RKO (cell line): Measurements from ENCODE around the gene PAOX.
A peak's percentile ranks its signal among the peaks of the same experiment; 100 is the strongest.
"Not testable (repeated sequence)": the region's sequence is repeated elsewhere in the genome, so short reads cannot be mapped to it uniquely, and the experiment has no call there.

Experiments
- DNase-seq: peaks from one replicate; pipeline ENCODE4 v3.0.0-alpha.2; 2016; ENCODE audit warnings: low spot score

PAOX gene

DNA sequence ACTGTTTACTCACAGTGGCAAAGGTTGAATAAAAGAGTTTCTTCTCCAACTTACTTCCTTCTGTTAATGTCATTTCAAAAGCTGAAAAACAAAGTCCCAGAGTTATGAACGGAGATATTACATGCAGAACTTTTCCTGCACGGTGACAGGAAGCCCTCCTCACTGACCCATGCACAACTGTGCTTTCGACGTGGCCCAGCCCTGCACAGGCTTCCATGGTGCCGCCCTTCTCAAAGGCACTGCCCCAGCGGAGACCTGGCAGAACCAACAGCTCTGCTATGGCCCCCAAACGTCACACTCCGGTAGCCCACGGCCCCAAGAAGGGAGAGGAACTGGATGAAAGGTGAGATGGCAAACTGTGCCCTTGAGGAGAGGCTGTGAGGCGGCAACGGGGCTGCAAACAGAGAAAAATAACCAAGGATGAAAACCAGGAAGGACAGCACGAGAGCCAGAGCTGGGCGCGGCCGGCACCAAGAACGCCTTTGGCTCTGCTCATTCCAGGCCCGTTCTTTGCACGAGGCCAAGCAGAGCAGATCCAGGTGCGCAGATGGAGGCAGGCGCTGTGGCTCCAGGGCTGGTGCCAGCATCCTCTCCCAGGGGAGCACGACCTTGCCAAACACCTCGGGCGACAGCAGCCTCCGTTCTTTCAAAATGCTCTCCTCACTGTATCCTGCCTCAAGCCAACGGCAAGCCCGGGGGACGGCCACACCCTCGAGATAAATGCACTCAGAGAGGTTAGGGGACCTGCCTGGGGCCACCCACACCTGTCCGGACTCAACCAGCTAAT lies 14.2 kb upstream of the PAOX start:
- DNase-seq, result no peak

DNA sequence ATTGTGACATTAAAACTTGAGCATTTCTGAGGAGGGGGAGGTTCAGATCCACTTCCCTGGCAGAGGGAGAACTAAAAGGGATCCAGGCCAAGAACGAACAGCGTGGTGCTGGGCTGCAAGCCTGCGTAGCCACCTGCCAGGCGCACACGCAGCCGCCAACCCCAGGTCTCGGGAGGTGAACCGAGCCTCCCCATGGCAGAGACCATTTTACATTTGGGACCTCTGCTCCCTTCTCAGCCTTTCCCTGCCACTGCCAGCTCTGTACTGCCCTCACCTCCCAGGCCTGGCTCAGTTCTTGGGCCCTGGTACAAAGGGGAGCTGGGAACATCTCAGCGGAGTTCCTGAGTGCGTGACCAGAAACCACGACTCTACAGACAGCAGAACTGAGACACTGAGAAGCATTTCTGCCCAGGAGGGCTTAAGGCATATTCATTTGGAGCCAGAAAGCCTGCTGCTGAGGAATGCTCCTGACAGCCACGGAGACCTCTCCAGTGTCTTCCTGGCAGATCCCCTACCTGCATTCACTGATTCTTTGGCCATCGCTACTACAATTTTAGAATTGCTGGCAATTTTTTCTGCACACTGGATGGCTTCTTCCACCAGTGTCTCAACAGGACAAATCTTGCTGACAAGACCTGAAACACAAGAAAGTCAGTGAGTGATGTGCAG lies 13.5 kb upstream of the PAOX start:
- no peak for DNase-seq

DNA sequence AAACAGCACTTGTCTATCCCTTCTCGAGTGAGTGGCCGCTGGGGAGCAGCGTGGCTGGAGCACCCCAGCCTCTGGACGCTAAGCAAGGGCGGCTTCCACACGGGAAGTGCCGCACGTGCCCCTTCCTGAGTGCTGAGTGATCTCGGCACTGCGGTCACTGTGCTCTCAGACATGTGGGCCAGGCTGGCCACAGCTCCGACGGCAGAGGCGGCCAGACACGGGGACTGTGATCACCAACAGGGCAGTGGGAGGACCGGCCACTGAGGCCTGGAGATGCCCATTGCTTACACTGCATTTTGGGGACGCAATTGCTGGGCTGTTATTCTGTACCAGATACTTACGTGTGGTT lies 13.0 kb upstream of the PAOX start:
- DNase-seq, result no peak

DNA sequence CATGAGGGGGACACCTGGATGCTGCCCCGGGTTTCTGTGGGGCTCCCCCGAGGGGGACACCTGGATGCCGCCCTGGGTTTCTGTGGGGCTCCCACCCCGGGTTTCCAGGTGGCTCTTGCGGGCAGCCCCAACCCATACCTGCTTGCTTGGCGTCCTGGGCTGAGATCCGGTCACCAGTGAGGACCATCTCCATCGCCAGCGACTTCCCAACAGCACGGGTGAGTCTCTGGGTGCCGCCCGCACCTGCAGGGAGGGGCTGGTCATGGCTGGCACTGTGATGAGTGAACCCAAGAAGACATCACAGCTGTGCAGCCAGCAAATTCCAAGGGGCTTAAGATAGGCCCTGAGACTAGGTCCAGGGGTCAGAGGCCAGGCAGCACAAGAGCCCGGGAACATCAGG lies 12.3 kb upstream of the PAOX start:
- no peak for DNase-seq

DNA sequence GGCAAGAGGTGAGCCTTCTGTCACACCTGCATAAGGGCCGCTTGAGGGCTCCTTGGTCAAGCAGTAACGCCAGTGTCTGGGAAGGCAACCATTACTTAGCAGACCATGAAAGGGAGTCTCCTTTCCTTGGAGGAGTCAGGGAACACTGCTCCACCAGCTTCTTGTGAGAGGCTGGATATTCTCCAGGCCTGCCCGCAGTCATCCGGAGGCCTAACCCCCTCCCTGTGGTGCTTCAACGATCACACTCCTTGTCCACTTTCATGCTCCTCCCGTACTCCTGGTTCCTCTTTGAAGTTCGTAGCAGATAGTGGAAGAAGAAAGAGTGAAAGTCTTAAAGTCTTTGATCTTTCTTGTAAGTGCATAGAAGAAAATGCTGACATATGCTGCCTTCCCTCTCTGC lies 11.6 kb upstream of the PAOX start:
- DNase-seq, result not testable (repeated sequence)

DNA sequence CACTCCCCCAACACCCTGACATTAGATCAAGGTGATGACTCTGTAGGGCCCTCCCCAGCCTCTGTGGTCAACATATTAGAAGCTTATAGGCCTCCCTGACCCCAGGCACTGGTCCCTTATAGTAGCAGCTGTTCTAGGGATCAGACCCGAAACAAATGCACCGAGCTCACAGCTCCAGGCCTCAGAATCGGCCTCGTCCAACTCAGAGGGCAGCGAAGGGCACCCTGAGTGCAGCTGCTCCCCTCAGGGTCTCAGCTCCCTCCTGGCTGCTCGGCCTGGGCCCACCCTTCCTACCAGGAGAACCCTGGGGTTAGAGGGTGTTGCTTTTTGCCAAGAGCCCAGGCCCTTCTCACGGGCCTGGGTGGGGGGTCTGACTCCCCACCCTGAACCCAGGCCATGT lies 10.9 kb upstream of the PAOX start:
- no peak for DNase-seq

DNA sequence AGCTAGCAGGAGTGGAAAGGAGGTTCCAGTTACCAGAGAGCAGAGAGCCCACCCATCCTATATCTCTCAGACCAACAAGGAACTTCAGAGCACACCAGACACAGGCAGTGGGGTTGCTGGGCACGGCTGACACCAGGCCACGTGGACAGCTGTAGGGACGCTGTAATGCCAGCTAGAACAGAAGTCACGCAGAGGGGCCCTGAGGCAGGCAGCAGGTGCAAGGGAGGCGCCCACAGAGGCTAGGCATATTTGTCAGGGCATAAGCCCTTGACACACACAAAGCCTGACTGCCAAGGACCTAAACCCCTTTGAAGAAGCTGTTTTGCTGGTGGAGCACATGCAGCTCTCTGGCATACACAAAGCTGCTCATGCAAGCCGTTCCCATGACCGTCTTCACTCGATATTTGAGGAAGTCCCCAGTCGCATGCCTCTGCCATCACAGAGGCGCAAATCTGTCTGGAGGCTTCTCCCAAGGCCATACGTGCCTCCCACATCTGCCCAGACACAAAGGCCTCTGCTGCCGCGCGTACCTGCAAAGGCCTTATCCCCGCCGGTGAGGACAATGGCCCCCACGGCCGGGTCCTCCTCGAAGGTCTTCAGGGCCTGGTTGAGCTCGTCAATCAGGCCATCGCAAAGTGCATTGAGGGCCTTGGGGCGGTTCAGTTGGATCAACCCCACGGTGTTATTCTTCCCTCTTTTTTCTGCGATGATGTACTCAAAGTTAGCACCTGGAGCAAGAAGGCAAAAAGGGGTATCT lies 8.9 kb upstream of the PAOX start:
- no peak for DNase-seq

DNA sequence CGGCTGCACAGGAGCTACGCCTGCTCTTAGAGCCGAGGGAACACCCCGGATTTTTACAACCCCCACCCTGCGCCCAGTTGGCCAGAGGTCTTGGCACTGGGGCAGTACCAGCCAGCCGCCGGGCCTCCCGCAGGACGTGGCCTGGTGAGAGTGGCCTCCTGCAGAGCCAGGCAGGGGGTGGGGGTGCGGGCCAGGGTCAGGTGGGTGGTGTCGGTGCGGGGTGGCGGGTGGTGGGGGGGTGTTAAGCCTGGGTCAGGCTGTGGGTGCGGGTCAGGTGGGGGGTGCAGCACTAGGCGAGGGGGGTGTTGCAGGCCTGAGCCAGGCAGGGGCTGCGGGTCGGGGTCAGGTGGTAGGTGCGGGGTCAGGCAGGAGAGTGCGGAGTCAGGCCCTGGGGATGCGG lies 6.6 kb upstream of the PAOX start:
- DNase-seq, result no peak

DNA sequence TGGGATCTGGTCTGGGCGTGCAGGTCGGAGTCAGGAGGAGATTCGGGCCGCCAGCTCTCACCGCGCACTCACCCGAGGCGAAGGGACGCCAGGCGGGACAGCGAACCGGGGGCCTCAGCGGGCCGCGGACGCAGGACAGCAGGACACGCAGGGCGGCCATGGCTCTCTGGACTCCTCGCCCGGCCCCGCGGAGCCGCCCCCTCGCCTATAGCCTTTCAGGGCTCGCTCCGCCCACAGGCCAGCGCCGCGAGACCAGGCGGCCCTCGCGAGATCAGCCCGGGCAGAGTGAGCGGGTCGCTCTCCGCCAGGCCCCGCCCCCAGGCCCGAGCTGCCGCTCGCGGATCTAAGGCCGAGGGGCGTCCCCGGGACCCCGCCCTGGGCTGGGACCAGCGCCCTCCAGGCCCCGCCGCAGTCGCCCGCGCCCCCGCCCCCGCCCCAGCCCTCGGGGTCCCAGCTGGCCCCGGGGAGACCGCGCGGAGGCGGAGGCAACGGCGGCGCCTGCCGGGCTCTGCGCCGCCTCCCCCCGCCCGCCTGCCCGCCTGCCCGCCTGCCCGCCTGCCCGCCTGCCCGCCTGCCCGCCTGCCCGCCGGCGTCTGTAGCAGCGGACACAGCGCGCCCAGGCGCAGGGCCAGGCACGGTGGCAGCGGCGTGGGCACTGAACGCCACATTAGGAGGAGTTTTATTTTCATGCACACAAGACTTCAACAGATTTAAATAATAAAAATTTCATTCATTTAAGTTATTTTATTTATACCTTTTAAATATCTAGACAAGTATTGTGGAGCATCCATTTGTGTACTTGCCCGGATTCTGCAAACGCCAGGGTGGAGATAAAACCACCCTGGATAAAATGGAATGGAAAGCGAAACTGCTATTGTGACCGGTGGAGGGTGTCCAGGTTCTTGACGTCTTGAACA lies 5.6 kb upstream of the PAOX start, which contains the start of gene ECHS1:
TSS of gene ECHS1 (minus strand) at position 181 of the 917 bp plus-strand sequence. CDS start at position 160, 21 bp downstream.
- DNase-seq, result peak; percentile 92

DNA sequence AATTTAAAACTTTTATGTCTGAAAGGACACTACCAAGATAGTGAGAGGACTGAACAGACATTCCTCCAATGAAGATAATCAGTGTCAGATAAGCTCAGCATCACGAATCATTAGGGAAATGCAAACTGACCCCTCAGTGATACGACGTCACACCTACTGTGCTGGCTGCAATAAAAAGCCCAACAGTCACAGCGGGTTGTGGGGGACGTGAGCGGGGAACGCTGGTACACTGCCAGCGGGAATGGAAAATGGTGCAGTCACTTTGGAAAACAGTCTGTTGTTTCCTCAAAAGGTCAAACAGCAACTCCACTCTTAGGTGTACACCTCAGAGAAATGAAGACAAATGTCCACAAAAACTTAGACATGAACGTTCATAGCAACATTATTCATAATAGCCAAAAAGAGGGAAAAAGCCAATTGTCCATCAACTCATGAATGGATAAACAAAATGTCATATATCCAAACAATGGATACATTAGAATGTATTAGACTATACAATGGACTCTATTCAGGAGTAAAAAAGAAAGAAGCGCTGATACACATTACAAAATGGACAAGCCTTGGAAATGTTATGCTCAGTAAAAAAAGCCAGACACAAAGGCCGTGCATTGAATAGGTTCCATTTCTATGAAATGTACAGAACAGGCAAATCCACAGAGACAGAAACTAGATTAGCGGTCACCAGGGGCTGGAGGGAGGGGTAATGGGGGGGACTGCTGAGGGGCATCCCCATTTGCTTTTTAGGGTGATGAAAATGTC lies 3.5 kb upstream of the PAOX start:
- no peak for DNase-seq

DNA sequence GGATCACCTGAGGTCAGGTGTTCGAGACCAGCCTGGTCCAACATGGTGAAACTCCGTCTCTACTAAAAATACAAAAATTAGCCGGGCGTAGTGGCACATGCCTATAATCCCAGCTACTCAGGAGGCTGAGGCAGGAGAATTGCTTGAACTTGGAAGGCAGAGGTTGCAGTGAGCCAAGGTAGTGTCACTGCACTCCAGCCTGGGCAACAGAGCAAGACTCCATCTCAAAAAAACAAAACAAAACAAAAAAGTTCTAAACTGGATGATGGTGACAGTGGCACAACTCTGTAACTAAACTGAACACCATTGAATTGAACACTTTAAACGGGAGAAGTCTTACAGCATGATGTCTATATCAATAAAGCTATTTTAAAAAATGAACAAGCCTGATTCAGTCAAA lies 2.9 kb upstream of the PAOX start:
- not testable (repeated sequence) for DNase-seq

DNA sequence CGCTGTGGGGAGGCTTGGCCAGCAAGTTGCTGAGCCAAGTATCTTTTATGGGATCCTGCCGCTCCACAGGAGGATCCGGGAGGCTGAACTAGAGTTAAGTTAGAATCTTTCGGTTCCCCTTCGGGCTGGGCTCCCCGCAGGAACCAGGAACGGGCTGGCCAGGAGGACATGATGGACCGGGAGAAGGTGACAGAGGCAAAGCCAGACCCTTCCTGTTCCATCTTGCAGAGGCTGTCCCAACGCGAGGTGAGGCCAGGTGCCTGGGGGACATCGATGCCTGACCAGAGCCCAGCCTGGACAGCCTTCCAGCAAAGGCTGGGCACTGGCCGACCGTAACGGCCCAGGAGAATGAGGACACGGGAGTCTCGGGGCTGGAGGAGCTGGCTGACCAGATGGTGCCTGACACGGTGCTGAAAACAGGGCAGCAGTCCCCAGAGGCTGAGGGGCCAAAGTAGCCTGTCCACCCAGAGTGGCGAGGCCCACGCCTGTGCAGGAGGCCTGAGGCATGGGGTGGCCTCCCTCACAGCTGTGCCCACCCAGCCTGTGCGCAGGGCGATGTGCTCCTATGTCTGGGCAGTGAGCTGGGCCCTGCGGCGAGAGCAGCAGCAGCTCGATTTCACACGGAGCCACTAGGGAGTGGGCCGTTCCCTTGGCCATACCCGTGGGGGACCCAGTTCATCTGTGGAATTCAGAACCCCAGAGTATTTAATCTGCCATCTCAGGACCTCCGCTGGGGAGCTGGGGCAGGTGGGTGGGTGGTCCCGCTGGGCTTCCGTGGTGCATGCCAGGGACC lies 1.8 kb upstream of the PAOX start:
- no peak for DNase-seq

DNA sequence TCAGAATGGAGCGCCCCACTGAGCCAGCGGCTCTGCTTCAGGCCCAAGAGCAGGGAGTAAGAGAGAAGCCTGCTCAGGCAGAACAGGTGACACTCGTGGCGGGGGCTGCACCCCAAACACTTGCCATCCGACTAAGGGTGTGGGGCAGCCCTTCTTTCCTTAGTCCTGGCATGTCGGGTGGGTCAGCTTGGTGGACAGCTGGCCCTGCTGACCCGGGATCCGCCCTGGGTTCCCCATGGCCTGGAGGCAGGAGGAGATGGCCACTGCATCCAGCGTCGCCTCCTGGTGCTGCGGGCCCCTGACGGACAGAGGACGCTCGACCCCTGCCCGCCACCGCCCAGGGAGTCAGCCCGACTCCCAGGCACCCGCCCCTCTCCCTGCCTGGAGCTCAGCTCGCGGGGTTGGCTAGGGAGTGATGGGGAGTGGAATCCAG lies 1.2 kb upstream of the PAOX start:
- no peak for DNase-seq

DNA sequence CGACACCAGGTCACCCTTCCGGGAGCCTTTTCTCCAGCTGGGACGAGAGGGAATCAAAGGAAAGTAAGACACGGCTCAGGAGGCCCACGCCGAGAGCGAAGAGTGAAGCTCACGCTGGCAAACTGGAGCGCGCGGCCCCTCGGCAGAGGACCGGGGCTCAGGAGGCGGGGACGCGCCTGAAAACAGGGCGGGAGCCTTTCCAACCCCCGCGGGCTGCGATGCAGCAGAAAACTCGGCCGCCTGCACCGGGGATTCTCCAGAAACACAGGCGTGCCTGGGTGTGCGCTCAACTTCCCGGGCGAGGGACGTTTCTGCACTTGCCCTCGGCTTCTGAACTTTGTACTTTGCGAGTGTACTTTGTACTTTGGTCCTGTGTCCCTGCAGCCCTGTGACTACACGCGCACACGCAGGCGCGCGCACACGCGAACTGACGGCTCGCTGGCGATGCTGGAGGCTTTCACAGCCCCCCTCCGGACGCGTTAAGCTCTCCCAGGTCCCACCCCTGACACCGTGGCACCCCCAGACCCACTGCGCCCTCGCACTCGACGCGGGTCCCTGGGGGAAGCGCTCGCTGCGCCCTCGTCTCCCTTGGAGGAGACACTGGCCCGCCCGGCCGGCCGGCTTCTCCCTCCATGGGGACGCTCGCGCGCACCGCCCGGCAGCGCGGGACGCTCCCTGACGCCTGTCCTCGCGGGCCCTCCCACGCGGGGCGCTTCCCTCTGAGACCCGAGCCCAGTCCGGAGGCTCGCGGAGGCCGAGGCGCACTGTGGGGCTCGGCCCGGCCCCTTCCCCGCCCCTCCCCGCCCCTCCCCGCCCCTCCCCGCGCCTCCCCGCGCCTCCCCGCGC lies 588 bp upstream of the PAOX start:
- DNase-seq, result peak; percentile 47

DNA sequence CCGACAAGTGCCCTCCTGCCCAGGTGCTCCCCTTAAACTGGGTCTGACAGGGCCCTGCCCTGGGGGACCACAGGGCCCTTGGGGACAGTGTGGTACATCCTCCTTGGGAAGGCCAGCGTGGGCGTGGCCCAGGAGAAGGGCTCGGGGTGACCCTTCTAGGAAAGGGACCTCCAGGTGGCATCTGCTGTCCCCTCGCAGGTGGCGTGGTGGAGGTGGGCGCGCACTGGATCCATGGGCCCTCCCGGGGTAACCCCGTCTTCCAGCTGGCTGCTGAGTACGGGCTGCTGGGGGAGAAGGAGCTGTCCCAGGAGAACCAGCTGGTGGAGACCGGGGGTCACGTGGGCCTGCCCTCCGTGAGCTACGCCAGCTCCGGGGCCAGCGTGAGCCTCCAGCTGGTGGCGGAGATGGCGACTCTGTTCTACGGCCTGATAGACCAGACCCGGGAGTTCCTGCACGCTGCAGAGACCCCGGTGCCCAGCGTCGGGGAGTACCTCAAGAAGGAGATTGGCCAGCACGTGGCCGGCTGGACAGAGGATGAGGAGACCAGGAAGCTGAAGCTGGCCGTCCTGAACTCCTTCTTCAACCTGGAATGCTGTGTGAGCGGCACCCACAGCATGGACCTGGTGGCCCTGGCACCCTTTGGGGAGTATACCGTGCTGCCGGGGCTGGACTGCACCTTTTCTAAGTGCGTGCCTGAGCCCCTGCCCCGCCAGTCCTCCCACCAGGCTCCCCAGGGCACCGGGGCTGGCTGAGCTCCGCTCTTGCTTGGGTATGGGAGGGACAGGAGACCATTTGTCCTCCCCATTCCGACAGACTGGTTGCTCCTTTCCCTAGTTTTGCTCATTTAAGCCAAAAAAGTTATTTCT lies 972 bp downstream of the PAOX start:
- no peak for DNase-seq

DNA sequence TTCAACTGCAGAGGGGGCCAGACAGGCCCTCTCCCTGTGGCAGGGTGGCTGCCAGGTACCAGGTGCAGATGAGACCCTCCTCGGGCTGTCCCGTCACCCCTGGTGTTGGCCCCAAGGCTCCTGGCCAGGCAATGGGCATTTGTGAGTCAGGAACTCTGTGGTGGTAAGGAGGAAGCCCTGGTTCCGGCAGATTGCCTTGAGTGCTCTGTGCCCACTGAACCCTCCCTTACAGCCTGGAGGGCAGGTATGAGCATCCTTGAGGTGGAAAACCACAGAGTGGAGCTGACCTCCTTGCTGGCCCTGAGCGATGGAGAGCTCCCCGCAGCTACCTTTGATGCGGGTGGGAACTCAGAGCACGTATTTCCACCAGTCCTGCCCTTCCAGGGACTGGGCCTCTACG lies 2.0 kb downstream of the PAOX start:
- DNase-seq, result no peak

DNA sequence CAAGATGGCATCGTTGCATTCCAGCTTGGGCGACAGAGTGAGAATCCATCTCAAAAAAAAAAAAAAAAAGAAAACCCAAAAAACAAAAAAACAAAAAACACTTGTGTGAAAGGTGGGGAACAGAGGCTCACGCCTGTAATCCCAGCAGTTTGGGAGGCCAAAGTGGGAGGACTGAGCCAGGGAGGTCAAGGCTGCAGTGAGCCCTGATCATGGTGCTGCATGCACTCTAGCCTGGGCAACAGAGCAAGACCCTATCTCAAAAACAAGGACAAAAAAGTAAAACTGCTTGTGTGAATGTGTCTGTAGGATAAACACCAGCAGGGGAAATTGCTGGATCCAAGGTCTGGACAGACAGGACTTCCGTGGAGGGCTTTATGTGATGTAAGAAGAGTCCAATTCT lies 4.5 kb downstream of the PAOX start:
- DNase-seq, result no peak

DNA sequence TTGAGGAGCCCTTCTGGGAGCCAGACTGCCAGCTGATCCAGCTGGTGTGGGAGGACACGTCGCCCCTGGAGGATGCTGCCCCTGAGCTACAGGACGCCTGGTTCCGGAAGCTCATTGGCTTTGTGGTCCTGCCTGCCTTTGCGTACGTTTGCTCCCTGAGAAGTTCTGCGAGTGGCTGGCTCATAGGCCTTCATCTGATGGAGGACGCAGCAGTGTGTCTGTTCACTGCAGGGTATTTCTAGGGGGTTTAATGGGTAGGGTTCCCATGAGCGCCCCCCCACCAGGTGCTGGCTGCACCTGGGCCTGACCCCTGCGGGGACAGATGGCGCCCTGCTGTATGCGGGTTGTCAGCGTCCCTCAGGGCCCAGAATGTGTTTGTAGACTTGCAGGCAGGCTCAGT lies 5.0 kb downstream of the PAOX start:
- no peak for DNase-seq
